Tibial nerve (tissue), 4 donors: ENCODE measurements around the gene NOC2L. TPM values are rescaled to one million over a fixed set of nuclear protein-coding genes. Genes with fewer than 3 reads are reported as not detected.

Source experiments
- DNase-seq, 2 donors: peaks; one replicate each; pipeline ENCODE4 v3.0.0-alpha.2; 2019; ENCODE audit warnings: low spot score in 2 of 2
- H3K27ac ChIP-seq, 4 donors: fragments of 200-600 bp; sonication (generic) in 3 of 4; one replicate each; pipeline ENCODE4 v1.5.1; 2017 to 2019; ENCODE audit warnings: mild to moderate bottlenecking in 1 of 4
- H3K27me3 ChIP-seq, 2 donors: fragments of 200-600 bp; sonication (generic) in 1 of 2; one replicate each; pipeline versions ENCODE4 v1.5.1 to v1.6.0; 2017 to 2019
- H3K36me3 ChIP-seq, 3 donors: fragments of 200-600 bp; sonication (generic); one replicate each; pipeline ENCODE4 v1.5.1; 2018 to 2019
- H3K4me1 ChIP-seq, 4 donors: fragments of 200-600 bp; sonication (generic) in 3 of 4; one replicate each; pipeline ENCODE4 v1.5.1; 2017 to 2019
- H3K4me3 ChIP-seq, 4 donors: fragments of 200-600 bp; sonication (generic) in 3 of 4; one replicate each; pipeline ENCODE4 v1.5.1; 2017 to 2019; ENCODE audit warnings: mild to moderate bottlenecking in 1 of 4, moderate library complexity in 1 of 4
- H3K9me3 ChIP-seq, 4 donors: fragments of 200-600 bp; sonication (generic) in 3 of 4; one replicate each; pipeline ENCODE4 v1.5.1; 2017 to 2019
- EP300 ChIP-seq, 2 donors: sonication (generic); formaldehyde crosslinking; IDR thresholded peaks; one replicate each; pipeline ENCODE4 v1.6.1; 2017; ENCODE audit warnings: antibody characterized with exemption in 2 of 2, mild to moderate bottlenecking in 1 of 2
- POLR2A ChIP-seq, 2 donors: fragments of 450-650 bp; IDR thresholded peaks; one replicate each; pipeline ENCODE4 v1.6.1; 2017; ENCODE audit warnings: antibody characterized with exemption in 2 of 2, mild to moderate bottlenecking in 2 of 2, moderate library complexity in 2 of 2
- WGBS, 2 donors: methylation state at CpG; one replicate each; pipeline ENCODE4 v1.1.5; 2018; 5-methylcytosine and 5-hydroxymethylcytosine counted together
- total RNA-seq, 4 donors: library from RNA; depleted of rRNA; stranded (reverse); fragments of >200 nt; gene quantifications; one replicate each; pipeline ENCODE4 v1.1.0, GENCODE V29; 2016
- TF ChIP-seq, protein P1 (sequence below), 5 experiments: fragments of 200-600 bp in 3 of 5; fragments of 450-650 bp in 2 of 5; sonication (generic) in 3 of 5; IDR thresholded peaks; one replicate each; pipeline ENCODE4 v1.5.1; 2016 to 2019; ENCODE audit warnings: antibody characterized with exemption in 5 of 5, mild to moderate bottlenecking in 3 of 5, moderate library complexity in 2 of 5

Gene NOC2L
- total RNA-seq, 4 donors from 2014 or later, result 28.2 to 54.0 (median 46.4) TPM

GRCh38 chr1:983798-984475, 24.9 kb upstream of the NOC2L start:
- H3K4me3 ChIP-seq, result no peak overlapping the region
- 31 to 36% methylated on average over 18 to 22 of the region's 29 CpGs for WGBS, 2 donors
- no peaks in the 10 kb centered on the region for H3K9me3 ChIP-seq
- no peak overlapping the region for H3K27ac ChIP-seq
- TF ChIP-seq, protein P1, sequence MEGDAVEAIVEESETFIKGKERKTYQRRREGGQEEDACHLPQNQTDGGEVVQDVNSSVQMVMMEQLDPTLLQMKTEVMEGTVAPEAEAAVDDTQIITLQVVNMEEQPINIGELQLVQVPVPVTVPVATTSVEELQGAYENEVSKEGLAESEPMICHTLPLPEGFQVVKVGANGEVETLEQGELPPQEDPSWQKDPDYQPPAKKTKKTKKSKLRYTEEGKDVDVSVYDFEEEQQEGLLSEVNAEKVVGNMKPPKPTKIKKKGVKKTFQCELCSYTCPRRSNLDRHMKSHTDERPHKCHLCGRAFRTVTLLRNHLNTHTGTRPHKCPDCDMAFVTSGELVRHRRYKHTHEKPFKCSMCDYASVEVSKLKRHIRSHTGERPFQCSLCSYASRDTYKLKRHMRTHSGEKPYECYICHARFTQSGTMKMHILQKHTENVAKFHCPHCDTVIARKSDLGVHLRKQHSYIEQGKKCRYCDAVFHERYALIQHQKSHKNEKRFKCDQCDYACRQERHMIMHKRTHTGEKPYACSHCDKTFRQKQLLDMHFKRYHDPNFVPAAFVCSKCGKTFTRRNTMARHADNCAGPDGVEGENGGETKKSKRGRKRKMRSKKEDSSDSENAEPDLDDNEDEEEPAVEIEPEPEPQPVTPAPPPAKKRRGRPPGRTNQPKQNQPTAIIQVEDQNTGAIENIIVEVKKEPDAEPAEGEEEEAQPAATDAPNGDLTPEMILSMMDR (IDR thresholded peaks at IDR 0.05), result peak; percentile 60 to 95 (median 94)
- TF ChIP-seq EP300 (IDR thresholded peaks at IDR 0.05), result no peak
- no peak for DNase-seq
- H3K36me3 ChIP-seq, result no peaks in the 10 kb centered on the region
- peaks cover 0 to 22% of the 10 kb centered on the region in 2 donors for H3K27me3 ChIP-seq
- H3K4me1 ChIP-seq, result peaks cover 0 to 7% (median 2%) of the 10 kb centered on the region in 4 donors

GRCh38 chr1:982765-983436, 23.8 kb upstream of the NOC2L start:
- TF ChIP-seq EP300 (IDR thresholded peaks at IDR 0.05) (no peak), POLR2A (IDR thresholded peaks at IDR 0.05) (no peak)
- TF ChIP-seq, protein P1 (IDR thresholded peaks at IDR 0.05), result no peak
- Histone ChIP-seq H3K4me3 (no peak overlapping the region), H3K27me3 (peaks cover 0 to 22% of the 10 kb centered on the region in 2 donors), H3K9me3 (no peaks in the 10 kb centered on the region), H3K27ac (no peak overlapping the region), H3K4me1 (peaks cover 0 to 7% (median 2%) of the 10 kb centered on the region in 4 donors), H3K36me3 (no peaks in the 10 kb centered on the region)
- WGBS, 2 donors, result 77 to 83% methylated on average over 42 of the region's 43 CpGs
- no peak for DNase-seq

DNA sequence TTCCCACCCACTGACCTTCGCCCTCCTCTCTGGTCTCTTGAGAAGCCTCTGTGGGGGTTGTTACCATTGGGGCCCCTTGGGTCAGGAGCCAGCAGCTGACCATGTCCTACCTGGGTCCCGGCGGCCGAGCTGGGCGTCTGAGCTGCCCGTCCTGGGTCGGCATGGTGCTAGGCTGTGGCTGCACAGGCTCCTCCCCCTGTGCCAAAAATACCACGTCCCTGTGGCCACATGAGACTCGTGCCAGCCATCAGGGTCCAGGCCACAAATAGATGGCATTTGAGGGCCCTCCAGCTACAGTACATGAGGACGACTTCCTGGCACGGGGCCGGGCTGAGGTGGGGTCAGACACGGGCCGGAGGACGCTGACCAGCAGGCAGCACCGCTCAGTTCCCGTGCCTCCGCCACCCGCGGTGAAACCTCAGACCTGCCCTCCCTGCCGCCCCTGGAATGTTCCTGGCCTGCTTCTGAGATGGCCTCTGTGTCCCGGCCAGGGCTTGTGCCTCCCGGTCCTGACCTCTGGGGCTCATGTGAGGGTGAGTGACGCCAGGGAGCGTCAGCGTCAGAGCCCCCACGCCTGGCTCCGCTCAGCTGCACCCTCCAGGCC, 23.0 kb upstream of the NOC2L start, which contains the start of gene PERM1:
Gene PERM1, minus strand, starts transcription at position 139 of the 604 bp plus-strand sequence. CDS start 1,064 bp downstream, outside the sequence.
- 58 to 60% methylated on average over 16 of the region's 28 CpGs for WGBS, 2 donors
- H3K27me3 ChIP-seq, result peaks cover 0 to 22% of the 10 kb centered on the region in 2 donors
- no peak for DNase-seq

GRCh38 chr1:981491-981954, 22.5 kb upstream of the NOC2L start:
- Histone ChIP-seq H3K36me3 (no peaks in the 10 kb centered on the region), H3K4me1 (peaks cover 0 to 7% (median 2%) of the 10 kb centered on the region in 4 donors), H3K4me3 (no peak overlapping the region), H3K27ac (no peak overlapping the region), H3K27me3 (peaks cover 0 to 22% of the 10 kb centered on the region in 2 donors), H3K9me3 (no peaks in the 10 kb centered on the region)
- 64 to 77% methylated on average over 3 to 7 of the region's 21 CpGs for WGBS, 2 donors
- no peak for TF ChIP-seq POLR2A (IDR thresholded peaks at IDR 0.05)
- TF ChIP-seq, protein P1 (IDR thresholded peaks at IDR 0.05), result no peak
- TF ChIP-seq EP300 (IDR thresholded peaks at IDR 0.05), result no peak
- no peak for DNase-seq

More for the DNA sequence above, 23.0 kb upstream of the NOC2L start, which contains the start of gene PERM1:
- Histone ChIP-seq H3K27ac (no peak within 1 kb of the TSS), H3K4me3 (no peak within 1 kb of the TSS), H3K9me3 (no peaks in the 10 kb centered on the region), H3K36me3 (no peaks in the 10 kb centered on the region), H3K4me1 (peaks cover 0 to 7% (median 2%) of the 10 kb centered on the region in 4 donors)
- TF ChIP-seq EP300 (IDR thresholded peaks at IDR 0.05) (no peak), POLR2A (IDR thresholded peaks at IDR 0.05) (no peak)
- TF ChIP-seq, protein P1 (IDR thresholded peaks at IDR 0.05), result no peak
